ENCODE measurements around the gene ZDHHC24. TPM values are rescaled to one million over a fixed set of nuclear protein-coding genes. Genes with fewer than 3 reads are reported as not detected.

The ZDHHC24 gene
- total RNA-seq, 1 experiment from 2014 or later, result 10.5 TPM

DNA sequence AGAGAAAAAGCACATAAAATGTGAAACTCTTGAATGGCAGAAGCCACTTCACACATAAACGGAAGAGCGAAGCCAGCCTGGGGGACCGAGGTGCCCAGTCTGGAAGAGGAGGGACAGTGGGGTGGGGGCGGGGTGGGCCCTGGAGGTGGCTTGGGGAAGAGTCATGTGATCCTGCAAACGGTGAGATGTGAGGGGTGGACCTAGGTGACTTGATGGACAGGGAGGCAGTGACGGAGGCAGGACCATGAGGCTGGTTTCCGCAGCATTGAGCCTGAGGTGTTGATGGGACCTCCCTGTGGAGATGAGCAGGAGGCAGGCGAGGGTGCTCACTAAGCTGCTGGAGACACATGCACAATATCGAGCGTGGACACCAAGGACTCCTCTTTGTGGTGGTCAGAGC, 16.8 kb downstream of the ZDHHC24 start:
- H3K27me3 ChIP-seq (ENCODE audit: insufficient read depth, low read length), result no peaks in the 10 kb centered on the region
- BruUV-seq (replicated peaks), result no TSS peak
- H3K4me2 ChIP-seq (ENCODE audit: low read length), result no peak overlapping the region
- no peaks in the 10 kb centered on the region for H4K20me1 ChIP-seq (ENCODE audit: insufficient read depth)
- H3K9me3 ChIP-seq (ENCODE audit: control insufficient read depth in 1 of 2, insufficient read depth in 1 of 2, low read depth in 1 of 2, low read length in 2 of 2), result no peaks in the 10 kb centered on the region
- no peak overlapping the region for H3K9ac ChIP-seq (ENCODE audit: low read length)
- ChIA-PET RAD21 (ENCODE audit: low non-redundant PET in 1 of 2, low total read pairs in 2 of 2, uncharacterized antibody in 2 of 2, unreplicated experiment in 2 of 2) (no interaction called here), POLR2A (no interaction called here), CTCF (no interaction called here)
- H3K36me3 ChIP-seq (ENCODE audit: control insufficient read depth in 1 of 2, insufficient read depth in 2 of 2, low read length in 2 of 2), result no peaks in the 10 kb centered on the region; a peak in 1 of 4 replicates
- TF ChIP-seq EZH2 (IDR thresholded peaks at IDR 0.05) (no peak), POLR2AphosphoS5 (IDR thresholded peaks at IDR 0.05; ENCODE audit: low read depth, low read length) (no peak), JUND (IDR thresholded peaks at IDR 0.05) (no peak), CBX3 (IDR thresholded peaks at IDR 0.05; ENCODE audit: low read depth) (no peak), SP1 (IDR thresholded peaks at IDR 0.05; ENCODE audit: low read depth) (no peak), ZNF274 (IDR thresholded peaks at IDR 0.05; ENCODE audit: low read depth, low read length) (no peak), ZFX (IDR thresholded peaks at IDR 0.05) (no peak), FOSL1 (IDR thresholded peaks at IDR 0.05; ENCODE audit: low read depth) (no peak), POLR2A (IDR thresholded peaks at IDR 0.05; ENCODE audit: borderline replicate concordance, extremely low read depth, insufficient read depth, insufficient read length) (no peak), SRF (IDR thresholded peaks at IDR 0.05; ENCODE audit: low read depth) (no peak), EZH2phosphoT487 (IDR thresholded peaks at IDR 0.05; ENCODE audit: borderline replicate concordance) (no peak), ELF1 (IDR thresholded peaks at IDR 0.05; ENCODE audit: borderline replicate concordance, low read depth) (no peak), CEBPB (IDR thresholded peaks at IDR 0.05; ENCODE audit: low read depth) (no peak), YY1 (IDR thresholded peaks at IDR 0.05; ENCODE audit: extremely low read depth, insufficient replicate concordance, low read depth, low read length) (no peak), RAD21 (IDR thresholded peaks at IDR 0.05; ENCODE audit: low read depth) (no peak), TCF7L2 (IDR thresholded peaks at IDR 0.05; ENCODE audit: borderline replicate concordance, extremely low read depth, insufficient read depth, insufficient read length) (no peak)
- TF ChIP-seq, protein P1, sequence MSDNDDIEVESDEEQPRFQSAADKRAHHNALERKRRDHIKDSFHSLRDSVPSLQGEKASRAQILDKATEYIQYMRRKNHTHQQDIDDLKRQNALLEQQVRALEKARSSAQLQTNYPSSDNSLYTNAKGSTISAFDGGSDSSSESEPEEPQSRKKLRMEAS (IDR thresholded peaks at IDR 0.05), result no peak
- TF ChIP-seq, protein P2, sequence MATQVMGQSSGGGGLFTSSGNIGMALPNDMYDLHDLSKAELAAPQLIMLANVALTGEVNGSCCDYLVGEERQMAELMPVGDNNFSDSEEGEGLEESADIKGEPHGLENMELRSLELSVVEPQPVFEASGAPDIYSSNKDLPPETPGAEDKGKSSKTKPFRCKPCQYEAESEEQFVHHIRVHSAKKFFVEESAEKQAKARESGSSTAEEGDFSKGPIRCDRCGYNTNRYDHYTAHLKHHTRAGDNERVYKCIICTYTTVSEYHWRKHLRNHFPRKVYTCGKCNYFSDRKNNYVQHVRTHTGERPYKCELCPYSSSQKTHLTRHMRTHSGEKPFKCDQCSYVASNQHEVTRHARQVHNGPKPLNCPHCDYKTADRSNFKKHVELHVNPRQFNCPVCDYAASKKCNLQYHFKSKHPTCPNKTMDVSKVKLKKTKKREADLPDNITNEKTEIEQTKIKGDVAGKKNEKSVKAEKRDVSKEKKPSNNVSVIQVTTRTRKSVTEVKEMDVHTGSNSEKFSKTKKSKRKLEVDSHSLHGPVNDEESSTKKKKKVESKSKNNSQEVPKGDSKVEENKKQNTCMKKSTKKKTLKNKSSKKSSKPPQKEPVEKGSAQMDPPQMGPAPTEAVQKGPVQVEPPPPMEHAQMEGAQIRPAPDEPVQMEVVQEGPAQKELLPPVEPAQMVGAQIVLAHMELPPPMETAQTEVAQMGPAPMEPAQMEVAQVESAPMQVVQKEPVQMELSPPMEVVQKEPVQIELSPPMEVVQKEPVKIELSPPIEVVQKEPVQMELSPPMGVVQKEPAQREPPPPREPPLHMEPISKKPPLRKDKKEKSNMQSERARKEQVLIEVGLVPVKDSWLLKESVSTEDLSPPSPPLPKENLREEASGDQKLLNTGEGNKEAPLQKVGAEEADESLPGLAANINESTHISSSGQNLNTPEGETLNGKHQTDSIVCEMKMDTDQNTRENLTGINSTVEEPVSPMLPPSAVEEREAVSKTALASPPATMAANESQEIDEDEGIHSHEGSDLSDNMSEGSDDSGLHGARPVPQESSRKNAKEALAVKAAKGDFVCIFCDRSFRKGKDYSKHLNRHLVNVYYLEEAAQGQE (IDR thresholded peaks at IDR 0.05; ENCODE audit: low read depth), result no peak
- TF ChIP-seq, protein P3, sequence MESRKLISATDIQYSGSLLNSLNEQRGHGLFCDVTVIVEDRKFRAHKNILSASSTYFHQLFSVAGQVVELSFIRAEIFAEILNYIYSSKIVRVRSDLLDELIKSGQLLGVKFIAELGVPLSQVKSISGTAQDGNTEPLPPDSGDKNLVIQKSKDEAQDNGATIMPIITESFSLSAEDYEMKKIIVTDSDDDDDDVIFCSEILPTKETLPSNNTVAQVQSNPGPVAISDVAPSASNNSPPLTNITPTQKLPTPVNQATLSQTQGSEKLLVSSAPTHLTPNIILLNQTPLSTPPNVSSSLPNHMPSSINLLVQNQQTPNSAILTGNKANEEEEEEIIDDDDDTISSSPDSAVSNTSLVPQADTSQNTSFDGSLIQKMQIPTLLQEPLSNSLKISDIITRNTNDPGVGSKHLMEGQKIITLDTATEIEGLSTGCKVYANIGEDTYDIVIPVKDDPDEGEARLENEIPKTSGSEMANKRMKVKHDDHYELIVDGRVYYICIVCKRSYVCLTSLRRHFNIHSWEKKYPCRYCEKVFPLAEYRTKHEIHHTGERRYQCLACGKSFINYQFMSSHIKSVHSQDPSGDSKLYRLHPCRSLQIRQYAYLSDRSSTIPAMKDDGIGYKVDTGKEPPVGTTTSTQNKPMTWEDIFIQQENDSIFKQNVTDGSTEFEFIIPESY (IDR thresholded peaks at IDR 0.05; ENCODE audit: extremely low read depth, insufficient replicate concordance, low read length), result no peak
- TF ChIP-seq, protein P4, sequence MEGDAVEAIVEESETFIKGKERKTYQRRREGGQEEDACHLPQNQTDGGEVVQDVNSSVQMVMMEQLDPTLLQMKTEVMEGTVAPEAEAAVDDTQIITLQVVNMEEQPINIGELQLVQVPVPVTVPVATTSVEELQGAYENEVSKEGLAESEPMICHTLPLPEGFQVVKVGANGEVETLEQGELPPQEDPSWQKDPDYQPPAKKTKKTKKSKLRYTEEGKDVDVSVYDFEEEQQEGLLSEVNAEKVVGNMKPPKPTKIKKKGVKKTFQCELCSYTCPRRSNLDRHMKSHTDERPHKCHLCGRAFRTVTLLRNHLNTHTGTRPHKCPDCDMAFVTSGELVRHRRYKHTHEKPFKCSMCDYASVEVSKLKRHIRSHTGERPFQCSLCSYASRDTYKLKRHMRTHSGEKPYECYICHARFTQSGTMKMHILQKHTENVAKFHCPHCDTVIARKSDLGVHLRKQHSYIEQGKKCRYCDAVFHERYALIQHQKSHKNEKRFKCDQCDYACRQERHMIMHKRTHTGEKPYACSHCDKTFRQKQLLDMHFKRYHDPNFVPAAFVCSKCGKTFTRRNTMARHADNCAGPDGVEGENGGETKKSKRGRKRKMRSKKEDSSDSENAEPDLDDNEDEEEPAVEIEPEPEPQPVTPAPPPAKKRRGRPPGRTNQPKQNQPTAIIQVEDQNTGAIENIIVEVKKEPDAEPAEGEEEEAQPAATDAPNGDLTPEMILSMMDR (IDR thresholded peaks at IDR 0.05 in 2 of 3, conservative IDR thresholded peaks at IDR 0.05 in 1 of 3; ENCODE audit: borderline replicate concordance in 1 of 3, insufficient read depth in 1 of 3, low read depth in 2 of 3, low read length in 2 of 3), result no peak
- no peaks in the 10 kb centered on the region for H3K9me2 ChIP-seq (ENCODE audit: insufficient read depth)
- no peaks in the 10 kb centered on the region for H3K4me1 ChIP-seq (ENCODE audit: control insufficient read depth in 1 of 2, insufficient read depth in 2 of 2, low read length in 2 of 2)
- no peak overlapping the region for H3K4me3 ChIP-seq (replicated peaks in 1 of 2; ENCODE audit: low read depth in 1 of 2, low read length in 2 of 2)
- H3K79me2 ChIP-seq (ENCODE audit: insufficient read depth, low read length), result no peaks in the 10 kb centered on the region
- intact Hi-C loops (cut with micrococcal nuclease), result no loop called here
- no peak for DNase-seq (ENCODE audit: low read depth, low spot score)
- ATAC-seq, result peak; percentile 33; the same call in 1 of the 2 replicates
- H3K27ac ChIP-seq (ENCODE audit: low read depth, low read length), result no peak overlapping the region
- H2AFZ ChIP-seq (ENCODE audit: low read depth, low read length, poor library complexity, severe bottlenecking), result no peak overlapping the region

Measured in HCT116 (cell line).